HG03196 (cell line): Measurements from ENCODE around the gene DAGLA.

Experiments used
- ATAC-seq: cut with Tn5 transposase; IDR thresholded peaks from one replicate; pipeline ENCODE4 v1.9.1; 2021; ENCODE audit not compliant: unreplicated experiment

Gene DAGLA

DNA sequence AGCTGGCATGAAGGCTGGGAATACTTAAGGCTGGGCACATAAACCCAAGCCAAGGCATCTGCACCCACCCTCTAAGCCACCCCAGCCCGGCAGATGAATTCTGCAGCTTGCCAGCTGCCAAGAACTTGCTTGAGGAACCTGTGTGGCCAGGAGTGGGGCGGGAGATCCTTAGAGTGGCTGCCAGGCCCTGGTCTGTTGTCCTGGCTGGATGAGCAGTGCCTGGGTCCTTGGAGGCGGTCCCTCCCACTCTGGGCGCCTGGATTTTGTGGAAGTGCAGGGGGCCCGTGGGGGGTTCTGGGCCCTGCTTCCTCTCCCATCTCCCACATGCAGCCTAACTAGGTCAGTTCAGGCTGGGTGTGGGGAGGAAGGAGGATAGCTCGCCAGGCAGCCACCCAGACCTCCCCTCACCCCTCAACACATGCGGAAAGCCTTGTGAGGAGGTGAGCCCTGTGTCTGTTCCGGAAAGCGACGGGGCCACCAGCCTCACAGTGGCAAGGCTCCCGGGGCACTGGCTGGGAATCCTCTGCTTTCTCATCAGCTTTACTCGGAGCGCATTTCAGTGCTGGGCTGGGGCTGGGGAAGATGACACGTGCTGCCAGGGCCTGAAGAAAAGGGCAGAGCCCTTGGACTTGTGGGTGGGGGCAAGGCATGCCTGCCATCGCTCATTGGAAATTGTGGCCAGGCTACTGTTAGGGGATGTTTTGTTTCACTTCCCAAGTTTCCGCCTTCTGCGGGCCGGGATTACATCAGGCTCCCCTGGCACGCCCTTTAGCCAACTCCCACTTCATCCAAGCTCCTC is 8.4 kb downstream of the DAGLA start:
- no peak for ATAC-seq

DNA sequence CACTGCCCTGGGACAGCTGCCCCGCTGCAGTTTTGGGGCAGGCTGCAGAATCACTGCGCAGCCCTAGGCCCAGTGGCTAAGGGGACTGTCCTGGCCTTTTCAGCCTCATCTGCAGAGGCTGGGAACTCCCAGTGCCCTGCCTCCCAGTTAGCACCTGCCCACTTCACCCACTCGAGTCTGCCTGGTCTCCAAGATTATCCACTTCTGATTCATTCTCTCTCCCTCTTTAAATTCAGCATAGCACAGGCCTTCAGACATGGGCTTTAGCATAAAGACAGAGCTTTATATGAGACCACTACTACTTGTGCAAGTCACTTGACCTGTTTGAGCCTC is 8.9 kb downstream of the DAGLA start:
- ATAC-seq = no peak

DNA sequence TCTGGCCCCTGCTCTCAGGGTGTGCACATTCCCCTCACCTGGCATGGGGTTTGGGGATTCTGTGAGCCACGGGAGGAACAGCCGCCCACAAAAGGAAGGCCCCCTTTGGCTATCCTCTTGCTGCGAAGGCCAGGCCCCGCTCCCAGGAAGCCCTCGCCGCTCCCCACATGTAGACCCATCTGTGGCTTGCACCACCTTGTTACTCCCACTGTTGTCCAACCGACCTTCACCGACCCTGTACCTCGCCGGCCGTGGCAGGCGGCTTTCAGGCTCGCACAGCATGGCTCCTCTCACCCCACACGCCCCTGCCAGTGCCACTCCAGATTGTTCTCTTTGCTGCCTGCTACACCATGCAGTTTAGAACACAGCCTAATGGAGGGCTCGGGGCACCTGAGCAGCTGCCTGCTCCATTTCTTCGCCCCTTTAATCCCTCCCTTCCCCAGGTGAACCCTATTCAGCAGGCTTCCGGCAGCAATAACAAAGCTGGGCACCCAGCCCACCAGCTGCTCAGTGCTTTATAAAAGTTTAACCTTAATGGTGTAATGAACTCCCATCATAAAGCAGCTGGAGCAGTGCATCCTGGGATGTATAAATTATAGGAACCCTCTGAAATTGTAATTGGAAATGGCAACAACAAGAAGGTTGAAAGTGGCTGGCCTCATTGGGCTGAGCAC is 10.7 kb downstream of the DAGLA start:
- ATAC-seq = no peak

DNA sequence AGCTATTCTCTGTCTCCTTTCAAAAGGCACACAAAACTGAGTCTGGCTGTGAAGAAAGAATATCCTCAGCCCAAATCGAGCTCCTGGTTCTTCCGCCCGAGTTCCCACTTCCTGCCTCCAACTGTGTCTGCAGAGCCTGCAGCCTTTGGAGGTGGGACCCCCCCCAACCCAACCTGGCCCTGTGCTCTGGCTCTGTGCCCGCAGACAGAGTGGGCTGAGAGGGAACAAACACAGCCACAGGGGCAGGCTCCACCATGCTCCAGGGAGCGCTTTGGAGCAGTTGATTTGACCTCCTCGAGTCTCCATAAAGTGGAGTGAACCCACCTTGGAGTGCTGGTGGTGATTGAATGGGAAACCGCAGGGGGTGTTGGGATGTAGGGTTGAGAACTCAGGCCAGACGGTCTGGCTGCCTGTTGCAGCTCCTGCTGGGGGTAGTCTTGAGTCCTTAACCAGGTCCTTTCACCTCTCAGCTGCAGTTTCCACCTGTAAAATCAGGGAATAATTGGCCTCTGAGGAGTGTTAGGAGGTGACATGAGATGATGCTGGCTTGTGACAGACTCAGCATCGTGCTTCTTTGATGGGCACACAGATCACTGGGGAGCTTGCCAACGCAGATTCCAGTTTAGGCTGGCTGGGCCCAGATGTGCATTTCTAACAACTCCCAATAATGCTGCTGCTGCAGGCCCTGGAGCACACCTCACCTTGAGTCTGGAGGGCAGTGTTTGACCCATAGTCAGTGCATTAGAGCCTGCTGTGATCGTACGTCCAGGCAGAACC is 11.4 kb downstream of the DAGLA start:
- no peak for ATAC-seq

DNA sequence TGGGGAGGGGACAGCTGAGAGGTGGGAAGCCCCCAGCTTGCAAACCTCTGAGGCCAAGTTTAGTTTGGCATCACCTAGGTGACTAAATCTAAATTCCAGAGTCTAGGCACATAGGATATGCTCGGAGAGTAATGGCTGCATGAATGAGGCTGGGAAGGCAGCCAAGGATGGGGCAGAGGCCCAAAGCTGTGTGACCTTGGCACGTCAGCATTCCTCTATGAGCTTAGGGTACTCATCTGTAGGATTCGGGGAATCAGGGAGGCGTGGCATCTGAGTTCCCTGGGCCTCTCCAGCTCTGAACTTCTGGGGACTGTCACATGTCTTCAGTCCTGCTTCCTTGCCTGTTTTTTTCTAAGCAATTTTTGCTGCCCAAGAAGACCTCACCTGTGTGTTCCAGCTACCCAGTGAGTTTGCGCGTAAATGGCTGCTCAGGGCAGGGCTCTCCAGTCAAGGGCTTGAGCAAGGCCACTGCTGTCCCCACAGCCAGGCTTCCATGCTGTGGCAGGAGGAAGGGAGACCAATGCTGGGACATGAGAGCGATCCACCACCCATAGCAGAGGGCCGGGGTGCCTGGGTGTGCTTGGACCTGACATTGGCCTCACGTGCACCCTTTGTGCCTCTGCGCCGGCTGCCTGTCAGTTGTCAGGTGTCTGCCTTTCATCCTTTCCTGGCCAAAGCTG is 13.9 kb downstream of the DAGLA start:
- no peak for ATAC-seq

DNA sequence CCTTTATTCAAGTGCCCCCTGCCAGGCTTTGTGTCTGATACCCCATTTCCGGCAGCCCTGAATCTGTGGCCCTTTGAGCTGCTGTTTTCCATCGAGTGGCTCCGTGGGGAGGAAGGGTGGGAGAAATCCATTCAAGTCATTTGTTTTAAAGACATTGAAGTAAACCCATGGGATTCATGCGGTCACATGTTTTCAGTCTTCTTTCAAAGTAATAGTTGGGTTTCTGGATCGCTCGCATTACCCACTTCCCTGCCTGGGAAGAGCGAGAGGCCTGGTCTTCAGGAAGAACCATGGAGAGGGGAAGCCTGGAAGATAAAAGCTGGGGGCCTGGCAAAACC is 14.4 kb downstream of the DAGLA start:
- no peak for ATAC-seq

DNA sequence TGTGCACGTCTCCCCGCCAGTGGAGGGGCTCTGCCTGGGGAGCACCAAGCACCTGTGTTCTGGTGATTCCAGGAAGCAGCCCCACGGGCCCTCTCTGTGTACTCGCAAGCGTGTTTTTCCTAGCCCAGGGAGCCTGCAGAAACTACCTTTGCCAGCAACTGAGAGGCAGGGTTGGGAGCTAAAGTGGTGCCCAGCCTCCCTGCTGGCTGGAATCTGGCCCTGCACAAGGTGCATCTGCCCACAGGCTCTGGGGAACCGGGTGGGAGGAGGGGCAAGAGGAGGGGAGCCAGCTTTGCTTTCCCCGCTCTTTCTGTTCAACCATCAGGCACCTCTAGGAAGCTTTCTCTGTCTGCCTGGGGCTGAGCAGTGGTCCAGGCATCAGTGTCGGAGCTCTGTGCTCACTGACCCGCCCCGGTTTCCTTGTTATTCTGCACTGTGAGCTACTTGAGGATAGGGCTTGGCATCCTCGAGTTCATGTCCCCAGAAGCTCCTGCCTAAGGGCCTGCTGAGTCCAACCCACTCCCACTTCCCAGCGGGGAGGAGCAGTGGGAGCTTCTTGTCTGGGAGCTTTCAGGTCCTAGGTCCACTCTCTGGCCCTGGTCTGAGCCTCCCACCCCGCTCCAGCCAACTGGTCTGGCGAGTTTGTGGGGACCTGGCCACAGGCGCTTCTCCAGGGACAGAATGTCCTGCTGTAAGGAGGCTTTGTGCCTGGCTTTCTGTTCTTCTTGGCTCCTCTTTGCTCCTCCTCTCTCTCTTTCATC is 14.9 kb downstream of the DAGLA start:
- ATAC-seq = no peak

DNA sequence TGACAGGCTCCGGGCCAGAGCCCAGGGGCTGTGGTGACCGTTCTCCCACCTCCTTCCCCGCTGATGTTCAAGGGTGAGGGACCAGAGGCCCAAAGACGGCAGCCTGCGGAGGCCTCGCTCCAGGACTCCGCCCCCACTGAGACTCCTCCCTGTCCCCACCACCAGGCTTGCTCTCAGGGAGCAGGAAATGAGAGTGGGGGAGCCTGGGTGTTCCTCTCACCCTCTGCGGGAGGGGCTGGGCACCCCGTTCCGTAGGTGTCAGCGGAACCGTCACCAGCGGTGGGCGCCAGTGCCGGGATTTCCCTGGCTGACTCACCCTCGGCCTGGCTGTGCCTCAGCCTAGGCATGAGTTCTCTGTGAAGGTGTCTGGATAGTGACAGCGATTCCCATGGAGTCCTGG is 15.7 kb downstream of the DAGLA start:
- ATAC-seq = peak; percentile 59

DNA sequence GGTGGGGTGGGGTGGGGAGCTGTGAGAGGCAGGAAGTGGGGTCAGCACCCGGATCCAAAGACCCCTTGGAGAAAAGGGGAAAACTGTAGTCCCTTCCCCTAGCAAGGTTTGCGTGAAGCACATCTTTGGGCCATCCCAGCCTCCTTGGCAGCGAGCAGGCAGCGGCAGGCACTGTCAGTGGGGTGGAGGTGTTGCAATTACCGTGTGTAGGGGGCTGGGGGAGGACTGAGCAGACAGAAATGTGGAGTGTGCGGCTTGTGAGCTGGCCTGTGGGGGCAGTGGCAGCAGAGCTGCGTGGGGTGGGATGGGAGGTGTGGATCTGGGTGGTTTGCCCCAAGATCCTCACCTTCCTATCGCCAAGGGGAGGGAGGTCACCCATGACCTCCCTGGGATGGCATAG is 16.4 kb downstream of the DAGLA start:
- no peak for ATAC-seq

DNA sequence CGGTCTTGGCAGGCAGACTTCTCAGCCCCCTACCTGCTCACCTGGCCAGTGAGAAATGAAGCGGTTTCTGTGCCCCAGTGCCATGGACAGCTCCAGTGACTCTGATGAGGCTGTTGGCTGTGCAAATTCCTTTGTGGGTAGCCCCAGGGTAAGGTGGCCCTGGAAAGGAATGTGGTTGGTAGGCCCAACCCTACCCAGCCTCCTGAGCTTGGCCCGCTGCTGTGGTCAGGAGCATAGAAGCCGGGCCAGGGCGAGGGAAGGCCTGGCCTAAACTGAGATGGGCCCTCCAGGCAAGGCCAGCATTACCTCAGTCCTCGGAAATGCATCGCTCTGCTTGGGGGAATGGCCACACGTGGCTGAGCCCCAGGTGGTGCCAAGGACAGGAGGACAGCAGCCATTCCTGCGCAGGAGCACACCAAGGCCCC is 16.9 kb downstream of the DAGLA start:
- ATAC-seq = no peak

DNA sequence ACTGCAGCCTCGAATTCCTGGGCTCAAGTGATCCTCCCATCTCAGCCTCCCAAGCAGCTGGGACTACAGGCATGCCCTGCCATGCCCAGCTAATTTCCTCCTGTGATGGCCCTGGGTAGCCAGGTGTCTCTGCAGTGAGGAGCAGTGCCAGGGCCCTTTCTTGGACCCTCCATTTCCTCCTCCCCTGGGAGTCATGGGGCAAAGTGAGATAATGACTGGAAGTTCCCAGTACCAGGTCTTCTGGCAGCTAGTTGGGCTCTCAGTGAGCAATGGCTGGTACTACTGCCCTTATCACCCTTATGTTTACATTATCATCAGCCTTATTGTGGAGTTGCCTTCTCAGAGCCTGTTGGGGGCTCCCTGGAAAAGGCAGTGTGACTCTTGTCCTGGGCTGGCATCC is 17.6 kb downstream of the DAGLA start:
- ATAC-seq = no peak

DNA sequence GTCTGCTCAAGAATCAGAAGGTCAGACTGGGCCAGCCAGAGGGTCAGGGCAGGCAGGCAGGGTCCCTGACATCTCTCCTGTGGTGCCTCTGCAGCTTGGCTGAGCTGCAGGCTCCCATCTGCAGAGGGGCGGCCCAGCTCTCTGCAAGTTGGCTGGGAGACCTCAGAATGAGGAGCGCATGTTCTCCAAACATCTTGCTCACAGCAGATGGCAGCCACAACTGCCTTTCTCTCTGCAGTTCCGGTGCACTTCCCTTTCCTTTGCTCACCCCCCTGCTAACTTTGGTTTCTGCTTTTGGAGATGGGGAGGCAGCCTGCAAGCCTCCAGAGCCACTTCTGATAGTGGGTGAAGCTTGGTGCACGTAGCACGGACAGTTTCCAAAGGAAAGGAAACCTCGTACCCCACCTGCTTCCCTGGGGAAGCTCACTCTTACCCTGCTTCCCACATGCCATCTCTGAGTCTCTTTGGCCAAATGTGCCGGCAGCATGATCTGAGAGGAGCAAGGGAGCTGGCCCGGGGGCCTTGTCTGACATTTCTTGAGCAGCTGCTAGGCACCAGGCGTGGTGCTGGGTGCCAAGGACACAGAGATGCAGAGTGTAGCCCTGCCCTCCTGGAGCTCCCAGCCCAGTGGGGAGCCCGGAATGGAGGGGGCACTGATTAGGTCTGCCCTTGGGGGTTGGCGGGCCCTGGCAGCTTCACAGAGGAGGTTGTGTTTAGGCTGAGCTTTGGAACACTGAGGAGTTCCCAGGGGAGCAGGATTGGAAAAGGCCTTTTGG is 18.2 kb downstream of the DAGLA start:
- no peak for ATAC-seq

DNA sequence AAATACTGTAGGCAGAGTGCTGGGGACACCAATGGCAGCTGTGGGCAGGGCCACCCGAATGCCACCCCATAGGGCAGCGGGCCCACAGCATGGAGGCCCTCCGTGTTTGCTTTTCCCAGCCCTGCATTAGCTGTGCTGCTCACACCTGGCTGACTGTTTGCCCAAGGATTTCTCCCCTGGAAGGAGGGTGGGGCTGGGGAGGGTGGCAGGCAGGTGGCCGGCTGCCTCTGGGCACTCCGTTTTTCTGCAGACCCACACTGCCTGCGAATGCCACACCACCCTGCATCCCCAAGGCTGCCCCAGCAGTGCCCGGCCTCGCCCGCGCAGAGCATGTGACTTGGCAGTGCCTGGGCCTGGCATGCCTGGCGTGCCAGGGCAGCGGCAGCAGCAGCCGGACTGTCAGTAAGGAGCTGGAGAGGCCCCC is 19.6 kb downstream of the DAGLA start:
- ATAC-seq = no peak

DNA sequence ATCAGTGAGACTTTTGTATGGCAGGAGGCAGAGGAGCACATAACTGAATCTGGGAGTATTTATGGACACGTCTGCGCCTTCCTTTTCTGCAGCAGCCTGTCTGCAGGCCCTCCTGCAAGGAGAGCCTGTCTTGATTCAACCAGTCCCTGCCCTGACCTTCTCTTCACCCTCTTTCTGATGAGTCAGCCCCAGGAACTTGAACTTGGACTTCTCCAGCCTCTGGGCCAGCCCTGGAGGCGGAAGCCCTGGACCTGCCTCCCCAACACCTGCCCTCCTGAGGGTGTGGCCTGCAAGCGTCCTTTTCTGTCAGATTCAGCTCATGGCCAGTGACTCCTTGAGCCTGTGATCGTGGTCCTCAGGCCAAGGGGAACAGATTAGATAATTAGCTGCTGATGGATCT is 20.0 kb downstream of the DAGLA start:
- no peak for ATAC-seq

DNA sequence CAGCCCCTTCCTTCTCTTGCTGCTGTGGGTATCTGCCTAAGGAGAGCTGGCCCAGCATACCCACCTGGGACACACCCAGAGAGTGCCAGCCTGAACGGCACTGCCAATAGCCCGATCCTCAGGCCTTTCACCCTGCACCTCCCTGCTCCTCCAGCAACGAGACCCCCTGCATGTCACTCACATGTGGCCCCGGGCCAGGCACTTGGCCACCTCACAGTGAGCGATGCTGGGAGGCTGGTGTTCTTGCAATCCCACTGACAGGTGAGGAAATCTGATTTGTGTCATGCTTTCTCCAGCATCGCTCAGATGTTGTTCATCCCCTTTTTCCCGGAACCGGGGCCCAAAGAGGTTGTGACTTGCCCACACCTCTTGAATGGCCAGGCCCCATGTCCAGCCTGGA is 20.5 kb downstream of the DAGLA start:
- ATAC-seq = no peak

DNA sequence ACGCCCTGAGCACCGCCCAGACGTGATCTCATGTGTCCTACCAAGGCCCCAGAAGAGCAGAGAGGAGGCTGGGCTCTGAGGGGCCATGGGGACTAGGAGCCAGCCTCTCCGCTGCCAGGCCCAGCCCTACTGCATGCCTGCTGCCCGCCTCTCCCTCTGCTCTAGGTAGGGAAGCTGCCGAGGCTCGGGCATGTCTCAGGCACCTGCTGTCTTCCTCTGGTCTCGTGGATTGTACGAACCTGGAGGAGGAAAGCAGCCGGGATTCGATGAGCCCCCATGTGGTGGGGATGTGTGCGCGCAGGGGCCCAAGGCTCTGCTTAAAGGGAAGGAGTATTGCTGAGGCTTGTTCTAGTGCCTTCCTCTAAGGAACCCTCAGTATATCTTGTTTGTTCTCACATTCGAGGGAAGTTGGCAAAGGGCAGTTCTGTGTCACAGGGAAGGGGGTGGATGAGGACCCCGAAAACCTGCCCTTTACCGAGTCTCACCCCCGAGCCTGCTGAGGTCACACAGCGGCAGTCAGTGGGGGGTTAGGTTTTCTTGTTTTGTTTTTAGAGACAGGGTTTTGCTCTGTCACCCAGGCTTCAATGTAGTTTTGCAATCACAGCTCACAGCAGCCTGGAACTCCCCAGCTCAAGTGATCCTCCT is 21.2 kb downstream of the DAGLA start:
- no peak for ATAC-seq

DNA sequence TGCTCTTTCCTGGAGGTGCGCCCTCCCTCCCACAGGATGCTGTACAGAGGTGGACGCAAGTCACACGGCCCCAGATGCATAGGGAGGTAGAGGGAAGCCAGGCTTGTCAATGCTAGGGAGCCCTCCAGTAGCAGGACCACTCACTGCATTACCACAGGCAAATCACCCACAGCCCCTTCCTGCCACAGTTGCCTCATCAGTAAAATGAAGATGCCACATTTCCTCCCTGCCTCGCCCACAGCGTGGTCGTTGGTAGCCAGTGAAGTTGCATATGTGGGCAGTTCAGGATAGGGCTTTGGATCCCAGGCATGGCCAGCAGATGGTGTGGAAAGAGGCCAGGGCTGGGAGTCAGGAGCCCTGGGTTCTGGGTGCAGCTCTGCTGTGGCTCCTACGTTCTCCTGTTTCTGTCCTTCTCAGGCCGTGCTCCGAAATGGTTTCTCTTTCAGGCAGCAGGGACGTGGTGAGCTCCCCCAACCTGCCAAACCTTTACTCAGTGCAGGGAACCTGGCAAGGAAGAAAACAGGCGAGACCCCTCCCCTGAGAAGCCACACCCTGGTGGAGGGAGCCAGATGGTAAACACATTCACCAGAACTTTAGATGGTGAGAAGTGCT is 22.6 kb downstream of the DAGLA start:
- no peak for ATAC-seq

DNA sequence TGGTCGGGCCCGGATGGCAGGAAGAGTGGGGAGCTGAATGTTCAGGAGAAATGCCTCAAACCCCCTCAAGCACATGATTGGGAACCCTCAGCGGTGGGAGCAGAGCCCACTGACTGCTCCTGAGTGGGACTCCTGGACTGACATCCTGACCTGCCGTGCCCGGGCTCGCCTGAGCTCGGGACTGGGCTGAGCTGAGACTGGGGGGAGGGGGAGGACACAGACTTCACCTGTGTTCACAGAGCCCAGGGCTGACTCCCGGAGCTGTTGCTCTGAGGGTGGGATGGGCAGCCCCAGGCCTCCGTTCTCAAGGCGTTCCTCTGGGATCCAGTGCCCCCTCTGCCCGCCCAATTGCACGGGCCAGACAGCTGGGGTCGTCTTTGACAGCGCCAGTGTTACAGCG is 24.6 kb downstream of the DAGLA start:
- no peak for ATAC-seq
